GM18511 (cell line): ENCODE measurements around the gene SLC7A14.

Source experiments
- ATAC-seq: cut with Tn5 transposase; IDR thresholded peaks from one replicate; pipeline ENCODE4 v1.9.1; 2021; ENCODE audit warnings: mild to moderate bottlenecking, moderate library complexity; ENCODE audit not compliant: unreplicated experiment

Gene SLC7A14

GRCh38 chr3:170585937-170586310, at the start of gene SLC7A14:
SLC7A14 (minus strand) TSS chr3:170586075; CDS start chr3:170526936, 59,139 bp downstream.
- ATAC-seq = no peak

- ATAC-seq = no peak
Measured at GRCh38 chr3:170635385-170635735, 49.5 kb upstream of the SLC7A14 start.

- ATAC-seq = peak; percentile 74
Measured at GRCh38 chr3:170634663-170635384, 48.9 kb upstream of the SLC7A14 start.

- ATAC-seq = no peak
Measured at GRCh38 chr3:170633573-170633972, 47.7 kb upstream of the SLC7A14 start.

GRCh38 chr3:170632780-170633179, 46.9 kb upstream of the SLC7A14 start:
- ATAC-seq = peak; percentile 83

- no peak for ATAC-seq
Measured at GRCh38 chr3:170631755-170632488, 46.0 kb upstream of the SLC7A14 start.

GRCh38 chr3:170623524-170623923, 37.6 kb upstream of the SLC7A14 start:
- no peak for ATAC-seq

GRCh38 chr3:170622369-170623159, 36.7 kb upstream of the SLC7A14 start:
- no peak for ATAC-seq

- no peak for ATAC-seq
Measured at GRCh38 chr3:170621256-170621655, 35.4 kb upstream of the SLC7A14 start.

- no peak for ATAC-seq
Measured at GRCh38 chr3:170614214-170614966, 28.5 kb upstream of the SLC7A14 start.

- ATAC-seq = no peak
Measured at GRCh38 chr3:170611751-170612150, 25.9 kb upstream of the SLC7A14 start.

GRCh38 chr3:170610321-170610884, 24.5 kb upstream of the SLC7A14 start:
- ATAC-seq = no peak

- no peak for ATAC-seq
Measured at GRCh38 chr3:170608475-170608874, 22.6 kb upstream of the SLC7A14 start.

- no peak for ATAC-seq
Measured at GRCh38 chr3:170606675-170607074, 20.8 kb upstream of the SLC7A14 start.

GRCh38 chr3:170605490-170605889, 19.6 kb upstream of the SLC7A14 start:
- ATAC-seq = no peak

- no peak for ATAC-seq
Measured at GRCh38 chr3:170603770-170604510, 18.1 kb upstream of the SLC7A14 start.

GRCh38 chr3:170602556-170602955, 16.7 kb upstream of the SLC7A14 start:
- no peak for ATAC-seq

GRCh38 chr3:170600005-170600624, 14.2 kb upstream of the SLC7A14 start:
- ATAC-seq = no peak

GRCh38 chr3:170599091-170599490, 13.2 kb upstream of the SLC7A14 start:
- ATAC-seq = no peak
